K562 (cell line): Measurements from ENCODE around the gene LOC128125822.

Experiments used
- PRDM10 ChIP-seq: fragments of 450-650 bp; IDR thresholded peaks from 2 replicates; pipeline ENCODE4 v1.6.1; 2018; ENCODE audit not compliant: partially characterized antibody
- TBL1XR1 ChIP-seq, 2 experiments: IDR thresholded peaks; 2 replicates each; pipeline ENCODE4 v1.6.1; 2012; ENCODE audit warnings: improper control_type of control experiment in 2 of 2, low read length in 2 of 2, mild to moderate bottlenecking in 1 of 2
- U2AF2 ChIP-seq: fragments of 200-400 bp; formaldehyde crosslinking; optimal IDR thresholded peaks from 2 replicates; pipeline ENCODE3; 2017; ENCODE audit warnings: low read depth, mild to moderate bottlenecking, low read length
- ZBTB49 ChIP-seq: sonication (generic); formaldehyde crosslinking; IDR thresholded peaks from 2 replicates; pipeline ENCODE4 v1.8.0; 2022; ENCODE audit warnings: missing genetic modification reagents, mild to moderate bottlenecking, borderline replicate concordance

Gene LOC128125822

GRCh38 chr6:63573899-63574553 lies 1.7 kb downstream of the LOC128125822 start (continued):
- no peak for TF ChIP-seq PRDM10
- TF ChIP-seq U2AF2, result no peak
- 0 out of 2 replicates have a peak, but pooled peaks have one; percentile 20 for TF ChIP-seq ZBTB49 (CRISPR knock-in tag)
- TF ChIP-seq TBL1XR1 (IDR thresholded peaks at IDR 0.05; ENCODE audit: low read length in 2 of 2), result 0 out of 4 replicates have a peak, but pooled peaks of 1 of the 2 experiments have one; percentile 20
